GM21825 (cell line): Measurements from ENCODE around the gene STIL.
"Not testable (repeated sequence)": the region's sequence is repeated elsewhere in the genome, so short reads cannot be mapped to it uniquely, and the experiment has no call there.

Source experiments
- ATAC-seq: cut with Tn5 transposase; IDR thresholded peaks from one replicate; pipeline ENCODE4 v1.9.1; 2021; ENCODE audit warnings: mild to moderate bottlenecking, moderate library complexity; ENCODE audit not compliant: unreplicated experiment

Gene STIL

DNA sequence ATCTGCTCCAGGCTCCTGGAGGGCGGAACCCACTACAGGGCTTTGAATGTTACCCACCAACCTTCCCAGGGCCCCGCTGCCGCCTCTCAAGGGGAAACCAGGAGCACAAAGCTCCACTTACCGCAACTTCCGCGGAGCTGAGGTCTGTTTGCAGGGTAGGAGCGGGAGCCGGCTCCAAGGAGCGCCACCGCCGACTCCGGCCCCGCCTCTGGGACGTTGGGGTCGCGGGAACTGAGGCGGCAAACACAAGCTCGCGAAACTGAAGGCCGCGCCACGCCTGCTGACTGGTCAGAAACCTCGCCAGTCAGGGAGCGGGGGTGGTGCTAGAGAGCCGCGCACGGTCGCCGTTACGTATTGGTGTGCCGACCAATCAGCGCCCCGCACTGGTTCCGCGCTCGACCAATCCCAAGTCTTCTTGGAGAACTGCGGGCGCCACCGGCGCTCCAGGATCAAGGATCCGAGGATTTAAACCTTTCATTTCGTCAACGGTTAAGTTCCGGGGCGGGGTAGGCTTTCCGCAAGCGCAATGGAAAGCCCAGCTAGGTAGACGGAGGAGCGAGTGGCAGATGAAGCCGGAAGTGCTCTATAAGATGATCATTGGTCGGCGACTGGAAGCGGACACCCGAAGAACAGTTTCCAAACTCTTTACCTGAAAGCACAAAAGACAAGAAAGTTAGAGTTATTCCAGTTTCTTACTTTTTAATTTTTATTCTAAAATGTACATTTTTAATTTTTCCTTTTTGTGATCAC is at the start of gene STIL:
STIL (minus strand) TSS at position 233 of the 750 bp plus-strand sequence. CDS start 3,828 bp downstream, outside the sequence.
- peak; percentile 96 for ATAC-seq

GRCh38 chr1:47362828-47363227 is 48.9 kb upstream of the STIL start:
- ATAC-seq = no peak

DNA sequence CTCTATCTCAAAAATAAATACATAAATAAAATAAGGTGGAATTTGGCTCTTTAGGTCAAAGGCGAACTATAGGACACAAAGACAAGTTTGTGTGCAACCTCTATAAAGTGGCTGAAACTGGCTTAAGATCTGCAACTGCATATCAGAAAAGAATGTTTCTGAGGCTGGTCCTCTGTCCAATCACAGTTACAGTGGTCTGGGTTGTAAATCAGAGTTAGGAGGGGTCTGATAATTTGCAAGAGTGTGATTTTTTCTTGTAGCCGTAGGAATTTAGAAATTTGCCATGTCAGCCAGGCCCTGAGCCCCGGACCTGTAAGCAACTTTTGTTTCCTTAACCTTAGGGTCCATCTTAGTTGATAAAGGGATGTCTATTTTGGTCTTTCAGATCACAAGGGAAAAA is 47.4 kb upstream of the STIL start:
- no peak for ATAC-seq

DNA sequence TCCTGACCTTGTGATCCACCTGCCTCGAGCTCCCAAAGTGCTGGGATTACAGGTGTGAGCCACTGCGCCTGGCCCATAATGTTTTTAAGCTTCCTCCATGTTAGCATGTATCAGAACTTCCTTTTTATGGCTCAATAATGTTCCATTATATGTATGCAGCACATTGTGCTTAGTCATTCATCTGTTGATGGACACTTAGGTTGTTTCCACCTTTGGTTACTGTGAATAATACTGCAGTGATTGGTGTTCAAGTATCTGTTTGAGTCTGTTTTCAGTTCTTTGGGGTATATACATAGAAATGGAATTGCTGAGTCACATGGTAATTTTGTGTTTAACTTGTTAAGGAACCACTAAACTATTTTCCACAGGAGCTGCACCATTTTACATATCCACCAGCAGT is 37.4 kb upstream of the STIL start:
- ATAC-seq = no peak

DNA sequence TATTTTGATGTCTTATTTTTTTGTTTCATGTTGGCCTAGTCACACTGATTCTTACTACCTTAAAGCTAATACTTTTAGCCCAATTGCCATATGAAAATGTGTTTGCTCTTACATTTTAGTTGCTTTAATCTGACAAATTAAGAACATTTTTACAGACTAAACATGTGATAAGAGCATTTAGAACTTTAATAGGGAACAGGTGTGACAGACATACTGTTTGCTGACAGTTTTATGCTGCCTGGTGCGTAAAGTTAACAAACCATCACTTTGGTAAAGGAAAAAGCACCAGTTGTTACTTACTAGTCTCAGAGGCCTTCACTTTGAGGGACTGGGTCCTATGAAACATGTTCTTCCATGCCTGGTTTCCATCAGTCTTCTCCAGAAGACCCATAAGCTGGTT is 34.3 kb upstream of the STIL start:
- ATAC-seq = no peak

DNA sequence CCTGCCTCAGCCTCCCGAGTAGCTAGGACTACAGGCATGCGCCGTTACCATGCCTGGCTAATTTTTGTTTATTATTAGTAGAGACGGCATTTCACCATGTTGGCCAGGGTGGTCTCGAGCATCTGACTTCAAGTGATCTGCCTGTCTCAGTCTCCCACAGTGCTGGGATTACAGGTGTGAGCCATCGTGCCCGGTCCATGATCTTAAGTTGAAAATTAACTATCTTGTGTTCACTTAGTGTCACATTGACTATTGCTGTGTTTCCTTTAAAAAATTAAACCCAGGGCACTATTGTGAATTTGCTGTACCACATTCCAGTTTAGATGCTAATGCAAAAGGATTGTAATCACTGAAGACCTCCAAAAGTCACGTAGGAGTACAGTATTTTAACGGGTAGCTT is 33.8 kb upstream of the STIL start:
- ATAC-seq = no peak

DNA sequence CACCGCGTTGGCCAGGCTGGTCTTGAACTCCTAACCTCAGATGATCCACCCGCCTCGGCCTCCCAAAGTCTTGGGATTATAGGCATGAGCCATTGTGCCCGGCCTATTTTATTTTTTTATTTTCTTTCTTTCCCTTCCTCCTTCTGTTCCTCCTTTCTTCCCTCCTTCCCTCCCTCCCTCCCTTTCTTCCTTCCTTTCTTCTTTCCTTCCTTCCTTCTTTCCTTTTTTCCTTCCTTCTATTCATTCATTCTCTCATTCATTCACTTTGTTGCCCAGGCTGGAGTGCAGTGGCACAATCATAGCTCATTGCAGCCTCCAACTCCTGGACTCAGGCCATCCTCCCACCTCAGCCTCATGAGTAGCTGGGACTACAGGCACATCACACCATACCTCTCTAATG is 33.0 kb upstream of the STIL start:
- not testable (repeated sequence) for ATAC-seq

DNA sequence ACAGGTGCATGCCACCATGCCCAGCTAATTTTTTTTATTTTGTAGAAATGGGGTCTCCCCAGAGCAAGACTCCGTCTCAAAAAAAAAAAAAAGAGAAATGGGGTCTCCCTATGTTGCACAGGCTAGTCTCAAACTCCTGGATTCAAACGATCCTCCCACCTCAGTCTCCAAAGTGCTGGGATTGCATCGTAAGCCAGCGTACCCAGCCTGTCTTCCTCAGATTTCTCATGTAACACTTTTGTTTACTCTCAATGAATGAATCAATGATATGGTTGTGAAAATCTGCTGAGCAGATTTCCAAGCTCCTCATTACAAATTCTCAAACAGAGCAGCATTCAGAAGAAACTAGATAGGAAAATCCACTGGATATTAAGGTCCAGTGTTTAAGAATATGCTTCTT is 26.3 kb upstream of the STIL start:
- no peak for ATAC-seq

DNA sequence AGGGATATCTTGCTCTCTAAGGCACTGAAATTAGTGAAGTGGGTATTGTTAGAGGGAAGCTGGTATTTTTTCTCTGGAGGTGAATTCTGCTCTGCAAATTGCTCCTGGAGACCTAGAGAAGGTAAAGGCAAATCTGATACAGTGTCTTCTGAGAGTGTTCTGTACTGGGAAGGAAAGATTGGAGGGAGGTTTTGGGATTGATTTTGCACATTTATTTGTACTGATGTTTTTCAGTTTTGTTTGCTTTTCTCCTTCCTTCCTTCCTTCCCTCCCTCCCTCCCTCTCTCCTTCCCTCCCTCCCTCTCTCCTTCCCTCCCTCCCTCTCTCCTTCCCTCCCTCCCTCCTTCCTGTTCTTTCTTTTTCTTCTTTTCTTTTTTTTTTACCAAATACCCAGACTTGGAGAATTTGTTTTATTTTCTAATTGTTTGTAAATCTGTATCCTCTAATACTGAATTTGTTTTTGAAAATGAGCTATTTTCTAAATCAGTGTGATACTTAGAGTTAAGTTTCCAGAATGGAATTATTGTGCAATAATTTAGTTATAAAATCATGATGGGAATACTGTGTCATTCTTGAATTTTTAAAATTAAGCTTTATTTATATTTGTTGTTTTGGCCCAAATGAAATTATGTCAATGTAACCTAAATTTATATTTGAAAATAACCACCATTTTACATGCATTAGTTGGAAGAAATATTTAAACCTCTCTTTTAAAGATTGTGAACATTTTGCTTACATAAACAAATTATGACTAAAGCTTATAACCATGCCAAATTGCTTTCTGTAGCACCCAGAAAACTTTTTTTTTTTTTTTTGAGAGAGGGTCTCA is 24.5 kb upstream of the STIL start:
- no peak for ATAC-seq

DNA sequence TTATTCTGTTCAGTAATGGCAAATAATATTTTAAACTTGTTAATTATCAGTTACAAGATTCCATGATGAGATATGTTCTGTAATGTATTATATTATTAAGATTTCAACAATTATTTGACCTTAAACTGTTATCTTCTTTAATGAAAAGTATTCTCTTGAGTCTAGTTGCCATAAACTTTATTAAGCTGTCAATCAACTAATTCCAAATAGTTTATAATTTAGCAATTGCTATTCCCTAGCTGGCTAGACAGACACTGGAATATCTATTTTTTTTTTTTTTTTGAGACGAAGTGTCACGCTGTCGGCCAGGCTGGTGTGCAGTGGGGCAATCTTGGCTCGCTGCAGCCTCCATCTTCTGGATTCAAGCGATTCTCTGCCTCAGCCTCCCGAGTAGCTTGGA is 23.4 kb upstream of the STIL start:
- no peak for ATAC-seq

DNA sequence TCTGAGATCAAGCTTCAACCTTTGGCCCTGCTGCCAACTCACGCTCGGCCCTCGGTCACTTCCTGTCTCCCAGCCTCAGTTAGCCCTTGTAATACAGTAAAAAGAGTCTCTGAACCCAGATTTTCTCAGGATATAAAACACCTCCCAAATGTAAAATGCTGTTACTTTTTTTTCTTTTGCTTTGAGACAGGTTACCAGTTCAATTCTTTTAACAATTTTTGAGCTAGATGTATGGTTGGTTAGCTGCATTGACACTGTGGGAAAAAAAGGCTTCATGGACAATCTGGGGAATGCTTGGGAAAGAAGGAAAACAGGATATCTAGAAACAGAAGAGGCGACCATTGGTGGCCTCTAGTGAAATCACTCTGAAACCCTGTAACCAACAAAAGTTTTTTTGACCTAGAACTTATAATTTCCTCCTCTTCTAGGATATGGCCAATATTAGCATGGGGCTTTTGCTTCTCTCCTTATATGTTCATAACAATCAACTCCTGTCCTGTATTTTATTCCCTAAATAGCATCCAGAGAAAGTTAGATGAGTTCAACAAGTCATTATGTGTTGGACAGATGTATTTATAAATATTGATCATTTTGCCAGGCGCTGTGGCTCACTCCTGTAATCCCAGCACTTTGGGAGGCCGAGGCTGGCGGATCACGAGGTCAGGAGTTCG is 21.0 kb upstream of the STIL start:
- ATAC-seq = no peak

GRCh38 chr1:47333922-47334764 is 20.2 kb upstream of the STIL start:
- peak; percentile 86 for ATAC-seq

- peak; percentile 79 for ATAC-seq
These were observed 19.6 kb upstream of the STIL start, which contains the start of gene CMPK1 for GRCh38 chr1:47333578-47333921. CMPK1 (plus strand) TSS chr1:47333790; CDS start chr1:47333946, 156 bp downstream.

GRCh38 chr1:47332779-47333577 is 19.0 kb upstream of the STIL start:
- ATAC-seq = no peak

DNA sequence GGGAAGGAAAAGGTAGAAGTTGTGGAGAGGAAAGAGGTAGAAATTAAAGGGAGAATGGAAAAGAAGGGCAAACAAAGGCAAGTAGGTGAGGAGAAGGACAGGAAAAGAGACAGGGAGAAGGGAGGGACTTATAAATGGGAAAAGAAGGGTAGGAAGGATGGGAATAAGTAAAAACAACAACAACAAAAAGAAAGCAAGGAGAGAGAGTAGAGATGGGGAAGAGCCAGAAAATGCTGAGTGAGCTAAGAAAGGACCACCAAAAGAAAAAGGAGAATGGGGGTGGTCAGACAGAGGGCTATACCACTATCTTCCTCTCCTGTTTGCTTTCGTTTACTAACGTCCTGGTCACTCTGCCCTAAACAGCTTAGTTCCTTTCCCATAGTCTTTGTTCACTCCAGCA is 17.9 kb upstream of the STIL start:
- ATAC-seq = no peak

GRCh38 chr1:47330212-47330611 is 16.3 kb upstream of the STIL start:
- ATAC-seq = no peak

GRCh38 chr1:47328992-47329391 is 15.0 kb upstream of the STIL start:
- ATAC-seq = no peak

DNA sequence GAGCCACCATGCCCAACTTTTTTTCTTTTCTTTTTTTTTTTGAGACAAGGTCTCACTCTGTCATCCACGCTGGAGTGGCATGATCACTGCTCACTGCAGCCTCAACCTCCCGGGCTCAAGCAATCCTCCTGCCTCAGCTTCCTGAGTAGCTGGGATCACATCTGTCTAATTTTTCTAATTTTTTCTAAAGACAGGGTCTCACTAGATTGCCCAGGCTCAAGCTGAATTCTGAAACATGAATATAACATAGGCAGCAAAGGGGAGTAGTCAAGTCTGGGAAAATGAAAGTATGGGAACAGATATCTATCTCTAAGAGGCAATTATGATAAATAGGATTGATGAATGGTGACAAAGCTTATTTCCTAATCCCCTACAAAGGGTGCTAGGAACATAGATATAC is 12.3 kb upstream of the STIL start:
- no peak for ATAC-seq

GRCh38 chr1:47325528-47325927 is 11.6 kb upstream of the STIL start:
- no peak for ATAC-seq

GRCh38 chr1:47324682-47325081 is 10.7 kb upstream of the STIL start:
- no peak for ATAC-seq
